ENCODE data around the gene APC2.

- TF ChIP-seq SIN3A (IDR thresholded peaks at IDR 0.05; ENCODE audit: borderline replicate concordance, insufficient read depth, low read depth, low read length) (no peak), POLR2AphosphoS5 (IDR thresholded peaks at IDR 0.05; ENCODE audit: low read depth, low read length) (no peak), REST (IDR thresholded peaks at IDR 0.05; ENCODE audit: insufficient read depth in 1 of 2, low read depth in 2 of 2, low read length in 1 of 2) (no peak)
- TF ChIP-seq, protein P1, sequence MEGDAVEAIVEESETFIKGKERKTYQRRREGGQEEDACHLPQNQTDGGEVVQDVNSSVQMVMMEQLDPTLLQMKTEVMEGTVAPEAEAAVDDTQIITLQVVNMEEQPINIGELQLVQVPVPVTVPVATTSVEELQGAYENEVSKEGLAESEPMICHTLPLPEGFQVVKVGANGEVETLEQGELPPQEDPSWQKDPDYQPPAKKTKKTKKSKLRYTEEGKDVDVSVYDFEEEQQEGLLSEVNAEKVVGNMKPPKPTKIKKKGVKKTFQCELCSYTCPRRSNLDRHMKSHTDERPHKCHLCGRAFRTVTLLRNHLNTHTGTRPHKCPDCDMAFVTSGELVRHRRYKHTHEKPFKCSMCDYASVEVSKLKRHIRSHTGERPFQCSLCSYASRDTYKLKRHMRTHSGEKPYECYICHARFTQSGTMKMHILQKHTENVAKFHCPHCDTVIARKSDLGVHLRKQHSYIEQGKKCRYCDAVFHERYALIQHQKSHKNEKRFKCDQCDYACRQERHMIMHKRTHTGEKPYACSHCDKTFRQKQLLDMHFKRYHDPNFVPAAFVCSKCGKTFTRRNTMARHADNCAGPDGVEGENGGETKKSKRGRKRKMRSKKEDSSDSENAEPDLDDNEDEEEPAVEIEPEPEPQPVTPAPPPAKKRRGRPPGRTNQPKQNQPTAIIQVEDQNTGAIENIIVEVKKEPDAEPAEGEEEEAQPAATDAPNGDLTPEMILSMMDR (IDR thresholded peaks at IDR 0.05), result no peak
Observed at GRCh38 chr19:1429750-1430149, 20.2 kb upstream of the APC2 start.

Measured in Panc1 (cell line).